Lower leg skin (tissue), 4 donors: ENCODE data around the gene NGB. TPM values are rescaled to one million over a fixed set of nuclear protein-coding genes. Genes with fewer than 3 reads are reported as not detected.

Experiments used
- DNase-seq, 2 donors: peaks; one replicate each; pipeline ENCODE4 v3.0.0-alpha.2; 2019; ENCODE audit warnings: low spot score in 2 of 2
- H3K4me3 ChIP-seq: fragments of 200-600 bp; sonication (generic); 2 replicates; pipeline ENCODE4 v1.5.1; 2017; ENCODE audit warnings: mild to moderate bottlenecking, low read depth; ENCODE audit not compliant: poor library complexity, severe bottlenecking
- POLR2A ChIP-seq, 2 donors: fragments of 450-650 bp; IDR thresholded peaks; one replicate each; pipeline ENCODE4 v1.6.1; 2016 to 2017; ENCODE audit warnings: antibody characterized with exemption in 2 of 2, mild to moderate bottlenecking in 1 of 2, moderate library complexity in 1 of 2
- WGBS, 2 donors: methylation state at CpG; one replicate each; pipeline ENCODE4 v1.1.5; 2018; 5-methylcytosine and 5-hydroxymethylcytosine counted together
- intact Hi-C: fragments of 100-400 bp; cut with DNase I; formaldehyde crosslinking; loops from one replicate; pipeline ENCODE4 v1.15.0; 2023; ENCODE audit warnings: low total_unique reads
- total RNA-seq, 4 donors: library from RNA; depleted of rRNA; stranded (reverse); fragments of >200 nt; gene quantifications; one replicate each; pipeline ENCODE4 v1.1.0, GENCODE V29; 2016
- TF ChIP-seq, protein P1 (sequence below), 3 donors: fragments of 450-650 bp; IDR thresholded peaks; one replicate each; pipeline ENCODE4 v1.5.1; 2016; ENCODE audit warnings: antibody characterized with exemption in 3 of 3, mild to moderate bottlenecking in 3 of 3, moderate library complexity in 2 of 3

The NGB gene
- total RNA-seq, 4 donors from 2014 or later, result not detected

DNA sequence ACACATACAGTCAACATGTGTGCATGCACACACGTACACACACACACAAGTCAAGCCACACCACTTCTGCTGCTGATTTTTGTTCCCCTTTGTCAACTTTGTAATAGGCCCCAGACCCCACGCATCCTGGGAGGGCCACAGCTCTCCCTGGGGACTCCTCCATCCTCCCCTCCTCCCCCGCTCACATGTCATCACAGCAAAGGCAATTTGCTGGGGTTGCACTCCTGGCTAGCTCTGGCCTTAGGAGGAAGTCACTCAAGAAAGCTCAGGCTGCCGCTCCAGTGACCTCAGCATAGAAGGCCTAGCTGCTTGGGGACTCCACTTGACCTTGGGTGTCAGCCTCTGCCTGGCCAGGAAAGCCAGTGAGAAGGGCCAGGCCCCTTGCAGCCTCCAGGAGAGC lies 27.2 kb downstream of the NGB start:
- no peak for TF ChIP-seq POLR2A (IDR thresholded peaks at IDR 0.05)
- TF ChIP-seq, protein P1, sequence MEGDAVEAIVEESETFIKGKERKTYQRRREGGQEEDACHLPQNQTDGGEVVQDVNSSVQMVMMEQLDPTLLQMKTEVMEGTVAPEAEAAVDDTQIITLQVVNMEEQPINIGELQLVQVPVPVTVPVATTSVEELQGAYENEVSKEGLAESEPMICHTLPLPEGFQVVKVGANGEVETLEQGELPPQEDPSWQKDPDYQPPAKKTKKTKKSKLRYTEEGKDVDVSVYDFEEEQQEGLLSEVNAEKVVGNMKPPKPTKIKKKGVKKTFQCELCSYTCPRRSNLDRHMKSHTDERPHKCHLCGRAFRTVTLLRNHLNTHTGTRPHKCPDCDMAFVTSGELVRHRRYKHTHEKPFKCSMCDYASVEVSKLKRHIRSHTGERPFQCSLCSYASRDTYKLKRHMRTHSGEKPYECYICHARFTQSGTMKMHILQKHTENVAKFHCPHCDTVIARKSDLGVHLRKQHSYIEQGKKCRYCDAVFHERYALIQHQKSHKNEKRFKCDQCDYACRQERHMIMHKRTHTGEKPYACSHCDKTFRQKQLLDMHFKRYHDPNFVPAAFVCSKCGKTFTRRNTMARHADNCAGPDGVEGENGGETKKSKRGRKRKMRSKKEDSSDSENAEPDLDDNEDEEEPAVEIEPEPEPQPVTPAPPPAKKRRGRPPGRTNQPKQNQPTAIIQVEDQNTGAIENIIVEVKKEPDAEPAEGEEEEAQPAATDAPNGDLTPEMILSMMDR (IDR thresholded peaks at IDR 0.05), result no peak
- 80 to 86% methylated on average over 4 of the region's 4 CpGs for WGBS, 2 donors
- H3K4me3 ChIP-seq, result no peak overlapping the region
- no peak for DNase-seq
- intact Hi-C loops, result no loop called here

DNA sequence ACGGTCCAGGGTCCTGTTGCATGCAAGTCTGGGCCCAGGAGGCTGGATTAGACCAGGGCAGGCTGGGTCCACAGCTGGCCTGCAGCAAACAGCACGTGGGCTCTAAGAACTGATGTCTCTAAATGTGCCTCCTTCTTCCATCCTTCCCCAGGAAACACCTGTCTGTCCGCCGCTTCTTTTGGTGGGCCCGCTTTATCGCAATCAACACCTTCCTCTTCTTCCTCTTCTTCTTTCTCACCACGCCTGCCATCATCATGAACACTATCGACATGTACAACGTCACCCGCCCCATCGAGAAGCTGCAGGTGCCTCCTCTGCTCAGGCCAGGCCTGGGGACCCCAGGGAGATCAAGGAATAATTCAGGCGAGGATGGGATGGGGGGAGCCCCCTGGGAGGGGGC lies 28.3 kb downstream of the NGB start:
- DNase-seq, result no peak
- WGBS, 2 donors, result 75 to 80% methylated on average over 12 of the region's 12 CpGs
- no peak overlapping the region for H3K4me3 ChIP-seq
- TF ChIP-seq, protein P1 (IDR thresholded peaks at IDR 0.05), result no peak
- no peak for TF ChIP-seq POLR2A (IDR thresholded peaks at IDR 0.05)
- intact Hi-C loops, result no loop called here

DNA sequence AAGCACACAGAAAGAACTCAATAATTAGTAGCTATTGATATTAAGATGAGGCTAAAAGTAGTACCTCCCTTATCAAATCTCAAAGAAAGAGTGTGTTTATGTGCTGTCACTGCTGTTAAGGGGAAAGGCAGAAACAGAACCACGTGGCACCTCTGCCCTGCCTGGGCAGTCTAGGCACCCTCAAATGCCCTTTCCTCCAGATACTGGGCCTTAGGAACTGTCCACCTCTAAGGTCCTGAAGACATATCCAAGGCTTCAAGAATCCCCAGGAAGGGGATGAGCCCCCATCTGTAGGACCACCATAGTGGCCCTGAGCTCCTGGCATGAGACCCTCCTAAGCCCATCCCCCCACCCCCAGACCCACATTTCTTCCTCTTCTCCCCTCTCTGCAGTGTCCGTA lies 29.1 kb downstream of the NGB start:
- 49% methylated on average over 2 of the region's 2 CpGs for WGBS, 2 donors
- TF ChIP-seq, protein P1 (IDR thresholded peaks at IDR 0.05), result no peak
- TF ChIP-seq POLR2A (IDR thresholded peaks at IDR 0.05), result no peak
- intact Hi-C loops, result no loop called here
- DNase-seq, result no peak
- H3K4me3 ChIP-seq, result no peak overlapping the region

DNA sequence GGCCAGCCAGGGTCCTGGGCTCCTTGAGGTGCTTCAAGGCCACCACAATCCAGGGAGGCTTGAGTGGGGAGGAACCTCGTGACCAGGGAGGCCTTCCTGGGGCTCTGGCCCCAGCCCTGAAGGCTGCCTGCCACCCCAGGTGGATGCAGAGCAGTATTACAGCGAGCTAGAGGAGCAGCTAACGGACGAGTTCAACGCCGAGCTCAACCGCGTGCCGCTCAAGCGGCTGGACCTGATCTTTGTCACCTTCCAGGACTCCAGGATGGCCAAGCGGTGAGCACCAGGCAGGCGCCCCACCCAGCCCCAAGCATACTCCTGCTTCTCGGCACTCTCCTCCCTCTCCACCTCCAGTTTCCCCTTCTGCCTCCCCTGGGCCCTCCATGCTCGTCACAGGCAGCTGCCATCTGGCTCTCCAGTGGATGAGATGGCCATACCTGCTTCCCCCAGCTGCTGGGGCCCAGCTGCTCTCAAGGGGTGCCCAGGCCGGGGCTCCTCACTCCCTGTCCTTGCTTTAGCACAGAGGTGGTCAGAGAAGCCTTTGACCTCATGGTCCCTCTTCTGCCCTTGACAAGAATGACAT lies 30.6 kb downstream of the NGB start:
- no peak for TF ChIP-seq POLR2A (IDR thresholded peaks at IDR 0.05)
- TF ChIP-seq, protein P1 (IDR thresholded peaks at IDR 0.05), result no peak
- 72 to 80% methylated on average over 14 to 15 of the region's 15 CpGs for WGBS, 2 donors
- H3K4me3 ChIP-seq, result no peak overlapping the region
- DNase-seq, result no peak
- intact Hi-C loops, result no loop called here

DNA sequence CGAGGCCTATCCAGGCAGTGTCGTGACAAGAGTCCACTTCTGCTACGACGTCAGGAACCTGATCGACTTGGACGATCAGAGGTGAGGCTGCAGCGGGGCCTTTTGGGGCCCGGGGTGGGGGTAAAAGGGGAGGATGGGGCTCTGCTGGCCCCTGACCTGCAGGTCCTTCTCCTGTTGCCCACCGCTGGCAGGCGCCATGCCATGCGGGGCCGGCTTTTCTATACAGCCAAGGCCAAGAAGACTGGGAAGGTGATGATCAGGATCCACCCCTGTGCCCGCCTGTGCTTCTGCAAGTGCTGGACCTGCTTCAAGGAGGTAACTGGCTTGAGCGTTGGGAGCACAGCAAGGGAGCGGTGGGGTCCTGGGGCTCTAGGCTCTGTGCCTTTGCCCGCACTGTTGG lies 31.6 kb downstream of the NGB start:
- intact Hi-C loops, result no loop called here
- WGBS, 2 donors, result 89 to 94% methylated on average over 16 of the region's 16 CpGs
- no peak for DNase-seq
- no peak for TF ChIP-seq POLR2A (IDR thresholded peaks at IDR 0.05)
- TF ChIP-seq, protein P1 (IDR thresholded peaks at IDR 0.05), result no peak
- no peak overlapping the region for H3K4me3 ChIP-seq

DNA sequence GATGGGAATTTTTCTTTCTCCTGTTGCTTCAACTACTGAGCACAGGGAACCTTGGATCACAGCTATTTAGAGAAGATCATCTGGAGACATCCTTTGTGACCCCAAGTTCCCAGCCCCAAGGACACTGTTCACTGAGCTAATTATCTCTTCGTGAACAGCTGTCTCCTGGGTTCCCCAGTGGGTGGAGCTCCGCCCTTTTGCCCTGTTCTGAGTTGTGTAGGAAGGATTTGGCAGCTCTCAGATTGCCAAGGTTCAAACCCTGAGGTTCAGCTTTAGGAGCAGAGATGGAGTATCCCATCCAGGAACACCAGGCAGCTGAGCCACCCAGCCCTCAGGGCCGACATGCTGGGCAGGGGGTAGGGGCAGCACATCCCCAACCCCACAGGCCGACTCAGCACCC lies 32.0 kb downstream of the NGB start:
- intact Hi-C loops, result no loop called here
- 58 to 69% methylated on average over 4 of the region's 4 CpGs for WGBS, 2 donors

More for the DNA sequence above, 32.0 kb downstream of the NGB start:
- H3K4me3 ChIP-seq, result no peak overlapping the region
- no peak for TF ChIP-seq POLR2A (IDR thresholded peaks at IDR 0.05)
- TF ChIP-seq, protein P1 (IDR thresholded peaks at IDR 0.05), result no peak
- no peak for DNase-seq
